Measurements from ENCODE around the gene TP53I11. TPM values are rescaled to one million over a fixed set of nuclear protein-coding genes. Genes with fewer than 3 reads are reported as not detected.

TP53I11 gene
- total RNA-seq, 1 experiment from 2014 or later = 94.2 TPM

DNA sequence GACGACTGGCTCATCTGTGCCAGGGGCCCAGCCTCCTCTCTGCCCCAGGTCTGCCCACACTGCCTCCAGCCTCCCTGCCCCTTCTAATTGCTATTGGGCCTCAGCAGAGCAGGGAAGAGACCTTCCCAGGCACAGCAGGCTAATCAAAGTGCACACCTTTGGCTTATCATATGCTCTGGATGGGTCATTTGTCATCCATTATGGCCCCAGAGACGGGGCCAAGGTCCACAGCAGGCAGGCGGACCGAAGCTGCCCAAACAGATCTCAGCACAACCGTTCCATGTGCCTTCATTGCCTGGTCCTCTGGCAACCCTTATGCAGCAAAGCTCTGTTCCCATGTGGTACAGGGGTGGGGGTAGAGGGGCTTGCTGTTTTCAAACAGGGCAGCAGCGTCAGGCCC, 66.6 kb downstream of the TP53I11 start:
- H3K4me3 Mint-ChIP-seq = no peak overlapping the region
- H2AFZ ChIP-seq (ENCODE audit: low read length) = no peak overlapping the region

More for the DNA sequence above, 66.6 kb downstream of the TP53I11 start:
- H4K5ac ChIP-seq (ENCODE audit: insufficient read length, low read depth, low read length) = no peak overlapping the region
- H3K79me1 ChIP-seq (ENCODE audit: insufficient read depth, low read depth, low read length, poor library complexity, severe bottlenecking) = no peaks in the 10 kb centered on the region
- no peak overlapping the region for H3K56ac ChIP-seq (ENCODE audit: insufficient read length, low read depth, low read length)
- no peaks in the 10 kb centered on the region for H4K20me1 ChIP-seq (ENCODE audit: control insufficient read depth, insufficient read depth, insufficient read length)
- no peak overlapping the region for H4K8ac ChIP-seq (replicated peaks; ENCODE audit: insufficient read length, low read depth, low read length)
- H2AK5ac ChIP-seq (ENCODE audit: insufficient read length, low read length) = no peak overlapping the region
- H2BK20ac ChIP-seq (ENCODE audit: low read depth, low read length, poor library complexity, severe bottlenecking) = no peak overlapping the region
- H3K4ac ChIP-seq (ENCODE audit: low read depth, low read length) = no peak overlapping the region
- Mint-ChIP-seq H3K36me3 (ENCODE audit: insufficient read depth in 1 of 3, low read depth in 3 of 3) (no peaks in the 10 kb centered on the region; a peak in 1 of 7 replicates), H3K27ac (no peak overlapping the region), H3K9me3 (no peaks in the 10 kb centered on the region), H3K4me1 (peaks cover 25 to 45% of the 10 kb centered on the region in 2 experiments), H3K27me3 (ENCODE audit: low read depth) (peaks cover 13% of the 10 kb centered on the region)
- H2BK120ac ChIP-seq (ENCODE audit: low read depth, low read length, poor library complexity, severe bottlenecking) = no peak overlapping the region
- no peaks in the 10 kb centered on the region for H3K79me2 ChIP-seq (ENCODE audit: insufficient read depth, low read length)
- no peak overlapping the region for H3T11ph ChIP-seq (ENCODE audit: low read length)
- H4K91ac ChIP-seq (ENCODE audit: insufficient read length, low read depth, low read length) = no peak overlapping the region
- H3K23ac ChIP-seq (ENCODE audit: insufficient read length, low read depth, low read length) = no peak overlapping the region
- H2BK12ac ChIP-seq (ENCODE audit: insufficient read length, low read depth, low read length) = no peak overlapping the region
- H2BK5ac ChIP-seq (ENCODE audit: insufficient read length, low read length) = no peak overlapping the region
- peaks cover 3% of the 10 kb centered on the region; the same call in 1 of the 2 replicates for H3K4me1 ChIP-seq (ENCODE audit: insufficient read depth, low read length)
- no peak overlapping the region for H3K27ac ChIP-seq (ENCODE audit: insufficient read length, low read depth, low read length)
- H3K18ac ChIP-seq (ENCODE audit: insufficient read length, low read depth, low read length) = no peak overlapping the region
- no peaks in the 10 kb centered on the region for H3K23me2 ChIP-seq (ENCODE audit: insufficient read length, low read depth, low read length, poor library complexity, severe bottlenecking)
- WGBS (ENCODE audit: extremely low coverage, insufficient read length, low lambda C conversion rate) = no CpG with 5 or more reads among the region's 6 CpGs
- H3K9me3 ChIP-seq (ENCODE audit: control insufficient read depth, low read depth, low read length) = no peaks in the 10 kb centered on the region
- H3K14ac ChIP-seq (ENCODE audit: insufficient read depth, low read length) = no peak overlapping the region
- H2BK15ac ChIP-seq (ENCODE audit: low read depth, low read length) = no peak overlapping the region
- H3K9ac ChIP-seq (ENCODE audit: extremely low read depth, insufficient read length, low read length) = no peak overlapping the region
- H3K4me2 ChIP-seq (ENCODE audit: insufficient read depth, insufficient read length, low read length) = no peak overlapping the region
- TF ChIP-seq, protein P1, sequence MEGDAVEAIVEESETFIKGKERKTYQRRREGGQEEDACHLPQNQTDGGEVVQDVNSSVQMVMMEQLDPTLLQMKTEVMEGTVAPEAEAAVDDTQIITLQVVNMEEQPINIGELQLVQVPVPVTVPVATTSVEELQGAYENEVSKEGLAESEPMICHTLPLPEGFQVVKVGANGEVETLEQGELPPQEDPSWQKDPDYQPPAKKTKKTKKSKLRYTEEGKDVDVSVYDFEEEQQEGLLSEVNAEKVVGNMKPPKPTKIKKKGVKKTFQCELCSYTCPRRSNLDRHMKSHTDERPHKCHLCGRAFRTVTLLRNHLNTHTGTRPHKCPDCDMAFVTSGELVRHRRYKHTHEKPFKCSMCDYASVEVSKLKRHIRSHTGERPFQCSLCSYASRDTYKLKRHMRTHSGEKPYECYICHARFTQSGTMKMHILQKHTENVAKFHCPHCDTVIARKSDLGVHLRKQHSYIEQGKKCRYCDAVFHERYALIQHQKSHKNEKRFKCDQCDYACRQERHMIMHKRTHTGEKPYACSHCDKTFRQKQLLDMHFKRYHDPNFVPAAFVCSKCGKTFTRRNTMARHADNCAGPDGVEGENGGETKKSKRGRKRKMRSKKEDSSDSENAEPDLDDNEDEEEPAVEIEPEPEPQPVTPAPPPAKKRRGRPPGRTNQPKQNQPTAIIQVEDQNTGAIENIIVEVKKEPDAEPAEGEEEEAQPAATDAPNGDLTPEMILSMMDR (conservative IDR thresholded peaks at IDR 0.05) = no peak
- no peak for DNase-seq
- H3K27me3 ChIP-seq (ENCODE audit: insufficient read depth, low read length) = no peaks in the 10 kb centered on the region; the same call in 1 of the 2 replicates
